ENCODE measurements around the gene FAH. TPM values are rescaled to one million over a fixed set of nuclear protein-coding genes. Genes with fewer than 3 reads are reported as not detected.

Gene FAH
- total RNA-seq, 4 donors from 2014 or later, result 22.0 to 42.0 (median 37.7) TPM

GRCh38 chr15:80199869-80200268 is 47.1 kb downstream of the FAH start:
- Histone ChIP-seq H3K27ac (no peak overlapping the region), H3K4me1 (no peaks in the 10 kb centered on the region), H3K27me3 (no peaks in the 10 kb centered on the region), H3K36me3 (peaks cover 0 to 21% (median 0%) of the 10 kb centered on the region in 3 donors), H3K4me3 (no peak overlapping the region), H3K9me3 (no peaks in the 10 kb centered on the region)
- WGBS, 2 donors, result 87 to 90% methylated on average over 3 of the region's 3 CpGs
- no peak for DNase-seq (ENCODE audit: low spot score in 2 of 2)
- TF ChIP-seq EP300 (IDR thresholded peaks at IDR 0.05) (no peak), POLR2A (IDR thresholded peaks at IDR 0.05) (no peak), CTCF (IDR thresholded peaks at IDR 0.05) (no peak)

- H3K27ac ChIP-seq, result no peak overlapping the region
- H3K4me3 ChIP-seq, result no peak overlapping the region
- H3K27me3 ChIP-seq, result no peaks in the 10 kb centered on the region
- DNase-seq (ENCODE audit: low spot score in 2 of 2), result no peak
- H3K36me3 ChIP-seq, result peaks cover 0 to 21% (median 0%) of the 10 kb centered on the region in 3 donors
- 88 to 89% methylated on average over 22 to 26 of the region's 26 CpGs for whole genome bisulfite sequencing, 2 donors
- no peak for TF ChIP-seq EP300 (IDR thresholded peaks at IDR 0.05)
- no peak for TF ChIP-seq POLR2A (IDR thresholded peaks at IDR 0.05)
- TF ChIP-seq CTCF (IDR thresholded peaks at IDR 0.05), result no peak
- no peaks in the 10 kb centered on the region for H3K9me3 ChIP-seq
- H3K4me1 ChIP-seq, result no peaks in the 10 kb centered on the region
These were observed 48.6 kb downstream of the FAH start for GRCh38 chr15:80201256-80202015.

GRCh38 chr15:80202016-80202315 is 49.2 kb downstream of the FAH start:
- no peak for DNase-seq (ENCODE audit: low spot score in 2 of 2)
- TF ChIP-seq CTCF (IDR thresholded peaks at IDR 0.05) (no peak), POLR2A (IDR thresholded peaks at IDR 0.05) (no peak), EP300 (IDR thresholded peaks at IDR 0.05) (no peak)
- no peak overlapping the region for H3K4me3 ChIP-seq
- H3K4me1 ChIP-seq, result no peaks in the 10 kb centered on the region
- WGBS, 2 donors, result 92 to 100% methylated on average over 1 to 2 of the region's 2 CpGs
- H3K36me3 ChIP-seq, result peaks cover 0 to 21% (median 0%) of the 10 kb centered on the region in 3 donors
- no peaks in the 10 kb centered on the region for H3K9me3 ChIP-seq
- H3K27ac ChIP-seq, result no peak overlapping the region
- no peaks in the 10 kb centered on the region for H3K27me3 ChIP-seq

GRCh38 chr15:80202641-80203360 is 50.0 kb downstream of the FAH start:
- 55 to 66% methylated on average over 9 of the region's 9 CpGs for WGBS, 2 donors
- TF ChIP-seq POLR2A (IDR thresholded peaks at IDR 0.05), result no peak
- TF ChIP-seq CTCF (IDR thresholded peaks at IDR 0.05), result no peak
- TF ChIP-seq EP300 (IDR thresholded peaks at IDR 0.05), result no peak
- Histone ChIP-seq H3K27ac (peak overlapping the region in 1 of 4 donors; percentile 5), H3K27me3 (no peaks in the 10 kb centered on the region), H3K4me1 (no peaks in the 10 kb centered on the region), H3K9me3 (no peaks in the 10 kb centered on the region), H3K36me3 (peaks cover 0 to 21% (median 0%) of the 10 kb centered on the region in 3 donors), H3K4me3 (no peak overlapping the region)
- no peak for DNase-seq (ENCODE audit: low spot score in 2 of 2)

- DNase-seq (ENCODE audit: low spot score in 2 of 2), result no peak
- peak overlapping the region in 1 of 4 donors; percentile 5 for H3K27ac ChIP-seq
- WGBS, 2 donors, result 53 to 57% methylated on average over 10 of the region's 10 CpGs
- no peaks in the 10 kb centered on the region for H3K9me3 ChIP-seq
- no peaks in the 10 kb centered on the region for H3K27me3 ChIP-seq
- TF ChIP-seq EP300 (IDR thresholded peaks at IDR 0.05) (no peak), POLR2A (IDR thresholded peaks at IDR 0.05) (no peak), CTCF (IDR thresholded peaks at IDR 0.05) (no peak)
- no peak overlapping the region for H3K4me3 ChIP-seq
- peaks cover 0 to 21% (median 0%) of the 10 kb centered on the region in 3 donors for H3K36me3 ChIP-seq
- no peaks in the 10 kb centered on the region for H3K4me1 ChIP-seq
These were observed 50.6 kb downstream of the FAH start for GRCh38 chr15:80203361-80203885.

Data from tibial nerve (tissue), 4 donors.